H9 (cell line): ENCODE measurements around the gene F2. TPM values are rescaled to one million over a fixed set of nuclear protein-coding genes. Genes with fewer than 3 reads are reported as not detected.

Experiments used
- DNase-seq: peaks from one replicate; pipeline ENCODE4 v3.0.0-alpha.2; 2017
- H2AFZ ChIP-seq: one replicate; pipeline ENCODE4 v1.6.1; 2013; ENCODE audit warnings: mild to moderate bottlenecking, low read length, control low read depth, moderate library complexity
- H2AK5ac ChIP-seq: 2 replicates; pipeline ENCODE4 v1.6.1; 2013; ENCODE audit warnings: low read length, control low read depth, mixed read lengths; ENCODE audit not compliant: insufficient read length
- H2BK120ac ChIP-seq: one replicate; pipeline ENCODE4 v1.6.1; 2013; ENCODE audit warnings: low read depth, mild to moderate bottlenecking, low read length, control low read depth, inconsistent platforms; ENCODE audit not compliant: poor library complexity, severe bottlenecking
- H2BK12ac ChIP-seq: 2 replicates; pipeline ENCODE4 v1.6.1; 2013; ENCODE audit warnings: low read length, control low read depth, mixed read lengths, low read depth; ENCODE audit not compliant: insufficient read length
- H2BK15ac ChIP-seq: 2 replicates; pipeline ENCODE4 v1.6.1; 2013; ENCODE audit warnings: low read depth, low read length, control low read depth
- H2BK20ac ChIP-seq: one replicate; pipeline ENCODE4 v1.6.1; 2013; ENCODE audit warnings: low read depth, mild to moderate bottlenecking, low read length, control low read depth, inconsistent platforms; ENCODE audit not compliant: poor library complexity, severe bottlenecking
- H2BK5ac ChIP-seq: 2 replicates; pipeline ENCODE4 v1.6.1; 2013; ENCODE audit warnings: low read length, control low read depth, mixed read lengths; ENCODE audit not compliant: insufficient read length
- H3K14ac ChIP-seq: 2 replicates; pipeline ENCODE4 v1.6.1; 2013; ENCODE audit warnings: low read length, control low read depth; ENCODE audit not compliant: insufficient read depth
- H3K18ac ChIP-seq: 2 replicates; pipeline ENCODE4 v1.6.1; 2013; ENCODE audit warnings: low read depth, mild to moderate bottlenecking, mixed read lengths, low read length, control low read depth; ENCODE audit not compliant: insufficient read length
- H3K23ac ChIP-seq: 2 replicates; pipeline ENCODE4 v1.6.1; 2013; ENCODE audit warnings: low read length, control low read depth, mixed read lengths, low read depth; ENCODE audit not compliant: insufficient read length
- H3K23me2 ChIP-seq: 2 replicates; pipeline ENCODE4 v1.6.1; 2013; ENCODE audit warnings: low read depth, mild to moderate bottlenecking, mixed read lengths, low read length, control low read depth; ENCODE audit not compliant: insufficient read length, poor library complexity, severe bottlenecking
- H3K27ac ChIP-seq: 2 replicates; pipeline ENCODE4 v1.5.1; 2013; ENCODE audit warnings: low read length, control low read depth, mixed read lengths, low read depth; ENCODE audit not compliant: insufficient read length
- H3K27me3 ChIP-seq: 2 replicates; pipeline ENCODE4 v1.6.1; 2013; ENCODE audit warnings: low read length, control low read depth, inconsistent platforms; ENCODE audit not compliant: insufficient read depth
- H3K4ac ChIP-seq: 2 replicates; pipeline ENCODE4 v1.6.1; 2013; ENCODE audit warnings: low read depth, mild to moderate bottlenecking, control low read depth, inconsistent platforms, low read length, moderate library complexity
- H3K4me1 ChIP-seq: 2 replicates; pipeline ENCODE4 v1.6.1; 2013; ENCODE audit warnings: low read length, control low read depth, inconsistent platforms; ENCODE audit not compliant: insufficient read depth
- H3K4me2 ChIP-seq: 2 replicates; pipeline ENCODE4 v1.6.1; 2013; ENCODE audit warnings: low read length, control low read depth, mixed read lengths; ENCODE audit not compliant: insufficient read length, insufficient read depth
- H3K56ac ChIP-seq: 2 replicates; pipeline ENCODE4 v1.6.1; 2013; ENCODE audit warnings: low read depth, mild to moderate bottlenecking, mixed read lengths, low read length, control low read depth; ENCODE audit not compliant: insufficient read length
- H3K79me1 ChIP-seq: 2 replicates; pipeline ENCODE4 v1.6.1; 2013; ENCODE audit warnings: low read depth, mild to moderate bottlenecking, moderate library complexity, low read length, control low read depth, inconsistent platforms; ENCODE audit not compliant: insufficient read depth, poor library complexity, severe bottlenecking
- H3K79me2 ChIP-seq: 2 replicates; pipeline ENCODE4 v1.6.1; 2013; ENCODE audit warnings: low read length, control low read depth, inconsistent platforms; ENCODE audit not compliant: insufficient read depth
- H3K9ac ChIP-seq: 2 replicates; pipeline ENCODE4 v1.6.1; 2013; ENCODE audit warnings: low read length, control low read depth, mixed read lengths; ENCODE audit not compliant: insufficient read length; ENCODE audit errors: extremely low read depth
- H3K9me3 ChIP-seq: one replicate; pipeline ENCODE4 v1.6.1; 2013; ENCODE audit warnings: low read depth, low read length, inconsistent platforms; ENCODE audit not compliant: control insufficient read depth
- H3T11ph ChIP-seq: one replicate; pipeline ENCODE4 v1.6.1; 2013; ENCODE audit warnings: mild to moderate bottlenecking, low read length, control low read depth, inconsistent platforms
- H4K20me1 ChIP-seq: one replicate; pipeline ENCODE4 v1.6.1; 2013; ENCODE audit not compliant: control insufficient read depth, insufficient read length, insufficient read depth
- H4K5ac ChIP-seq: 2 replicates; pipeline ENCODE4 v1.6.1; 2013; ENCODE audit warnings: low read depth, mild to moderate bottlenecking, mixed read lengths, low read length, control low read depth; ENCODE audit not compliant: insufficient read length
- H4K8ac ChIP-seq: replicated peaks from 2 replicates; pipeline ENCODE4 v1.6.1; 2013; ENCODE audit warnings: low read length, control low read depth, mixed read lengths, low read depth; ENCODE audit not compliant: insufficient read length
- H4K91ac ChIP-seq: 2 replicates; pipeline ENCODE4 v1.6.1; 2013; ENCODE audit warnings: low read depth, mild to moderate bottlenecking, moderate library complexity, mixed read lengths, low read length, control low read depth; ENCODE audit not compliant: insufficient read length
- H3K27ac Mint-ChIP-seq, 3 experiments: 2 replicates in 2 of 3; 3 replicates in 1 of 3; pipeline ENCODE4 v1.8.0; 2020 to 2021; ENCODE audit warnings: mixed read lengths in 3 of 3, mild to moderate bottlenecking in 1 of 3, moderate library complexity in 1 of 3
- H3K27me3 Mint-ChIP-seq: 2 replicates; pipeline ENCODE4 v1.8.0; 2021; ENCODE audit warnings: low read depth, mild to moderate bottlenecking, moderate library complexity, mixed read lengths
- H3K36me3 Mint-ChIP-seq, 3 experiments: 2 replicates in 2 of 3; 3 replicates in 1 of 3; pipeline ENCODE4 v1.8.0; 2020 to 2021; ENCODE audit warnings: low read depth in 3 of 3, mixed read lengths in 3 of 3; ENCODE audit not compliant: insufficient read depth in 1 of 3
- H3K4me1 Mint-ChIP-seq, 2 experiments: 2 replicates each; pipeline ENCODE4 v1.8.0; 2020; ENCODE audit warnings: mixed read lengths in 2 of 2
- H3K4me3 Mint-ChIP-seq, 2 experiments: 2 replicates in 1 of 2; 3 replicates in 1 of 2; pipeline ENCODE4 v1.8.0; 2020 to 2021; ENCODE audit warnings: mild to moderate bottlenecking in 2 of 2, mixed read lengths in 2 of 2, moderate library complexity in 1 of 2
- H3K9me3 Mint-ChIP-seq, 2 experiments: 2 replicates in 1 of 2; 3 replicates in 1 of 2; pipeline ENCODE4 v1.8.0; 2020; ENCODE audit warnings: mild to moderate bottlenecking in 2 of 2, mixed read lengths in 2 of 2, moderate library complexity in 1 of 2
- WGBS: extraction: QIAGEN DNeasy Blood & Tissue Kit; methylation state at CpG from one replicate; pipeline ENCODE4 v1.1.7; 2013; ENCODE audit warnings: missing lambda C conversion rate, low lambda C conversion rate, mixed read lengths; ENCODE audit not compliant: insufficient read length; ENCODE audit errors: extremely low coverage; 5-methylcytosine and 5-hydroxymethylcytosine counted together
- total RNA-seq: library from RNA; stranded (reverse); gene quantifications from 2 replicates; pipeline ENCODE4 v1.2.1, GENCODE V29; 2021
- TF ChIP-seq, protein P1 (sequence below): fragments of 200-600 bp; sonication (generic); conservative IDR thresholded peaks from 3 replicates; pipeline ENCODE4 v1.8.0; 2021; ENCODE audit warnings: antibody characterized with exemption, mild to moderate bottlenecking

F2 gene
- total RNA-seq, 1 experiment from 2014 or later: not detected

DNA sequence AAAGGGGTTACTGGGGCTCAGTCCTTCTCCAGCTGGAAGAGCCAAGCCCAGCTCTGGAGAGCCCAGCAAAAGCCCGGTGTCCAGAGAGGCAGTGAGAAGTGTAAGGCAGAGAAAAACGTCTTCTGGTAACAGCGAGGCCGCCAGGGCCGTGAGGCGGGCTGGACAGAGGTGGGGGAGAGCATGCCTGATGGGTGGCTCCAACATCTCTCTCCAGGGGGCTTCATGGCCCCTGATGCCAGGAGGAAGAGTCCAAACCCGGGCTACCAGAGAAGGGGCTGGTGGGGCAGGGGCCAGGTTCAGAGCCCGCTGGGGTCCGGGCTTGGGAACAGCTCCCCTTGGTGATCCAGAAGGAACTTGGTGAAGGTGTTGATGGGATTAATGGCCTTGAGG is 40.3 kb upstream of the F2 start:
- Histone ChIP-seq H4K91ac (no peak overlapping the region), H3K4me2 (no peak overlapping the region), H2BK5ac (no peak overlapping the region), H4K20me1 (no peaks in the 10 kb centered on the region), H2AFZ (no peak overlapping the region), H3K4me1 (no peaks in the 10 kb centered on the region), H4K8ac (no peak overlapping the region), H3K27me3 (no peaks in the 10 kb centered on the region), H3K9ac (no peak overlapping the region), H3K9me3 (no peaks in the 10 kb centered on the region), H3K14ac (no peak overlapping the region), H3K23me2 (no peaks in the 10 kb centered on the region), H2AK5ac (no peak overlapping the region), H4K5ac (no peak overlapping the region), H2BK12ac (no peak overlapping the region), H3K27ac (no peak overlapping the region), H3K4ac (no peak overlapping the region), H3K23ac (no peak overlapping the region), H3T11ph (no peak overlapping the region), H2BK20ac (no peak overlapping the region), H3K56ac (no peak overlapping the region), H3K79me2 (no peaks in the 10 kb centered on the region), H3K79me1 (no peaks in the 10 kb centered on the region), H3K18ac (no peak overlapping the region), H2BK120ac (no peak overlapping the region), H2BK15ac (no peak overlapping the region)
- peaks cover 0 to 15% (median 9%) of the 10 kb centered on the region in 3 experiments; a peak in 4 of 7 replicates for H3K36me3 Mint-ChIP-seq
- no peaks in the 10 kb centered on the region; the same call in 1 of the 2 replicates for H3K27me3 Mint-ChIP-seq
- peaks cover 14 to 16% of the 10 kb centered on the region in 2 experiments for H3K4me1 Mint-ChIP-seq
- TF ChIP-seq, protein P1, sequence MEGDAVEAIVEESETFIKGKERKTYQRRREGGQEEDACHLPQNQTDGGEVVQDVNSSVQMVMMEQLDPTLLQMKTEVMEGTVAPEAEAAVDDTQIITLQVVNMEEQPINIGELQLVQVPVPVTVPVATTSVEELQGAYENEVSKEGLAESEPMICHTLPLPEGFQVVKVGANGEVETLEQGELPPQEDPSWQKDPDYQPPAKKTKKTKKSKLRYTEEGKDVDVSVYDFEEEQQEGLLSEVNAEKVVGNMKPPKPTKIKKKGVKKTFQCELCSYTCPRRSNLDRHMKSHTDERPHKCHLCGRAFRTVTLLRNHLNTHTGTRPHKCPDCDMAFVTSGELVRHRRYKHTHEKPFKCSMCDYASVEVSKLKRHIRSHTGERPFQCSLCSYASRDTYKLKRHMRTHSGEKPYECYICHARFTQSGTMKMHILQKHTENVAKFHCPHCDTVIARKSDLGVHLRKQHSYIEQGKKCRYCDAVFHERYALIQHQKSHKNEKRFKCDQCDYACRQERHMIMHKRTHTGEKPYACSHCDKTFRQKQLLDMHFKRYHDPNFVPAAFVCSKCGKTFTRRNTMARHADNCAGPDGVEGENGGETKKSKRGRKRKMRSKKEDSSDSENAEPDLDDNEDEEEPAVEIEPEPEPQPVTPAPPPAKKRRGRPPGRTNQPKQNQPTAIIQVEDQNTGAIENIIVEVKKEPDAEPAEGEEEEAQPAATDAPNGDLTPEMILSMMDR: no peak
- DNase-seq: no peak
- no peaks in the 10 kb centered on the region for H3K9me3 Mint-ChIP-seq
- no peak overlapping the region for H3K4me3 Mint-ChIP-seq
- no CpG with 5 or more reads among the region's 9 CpGs for WGBS
- no peak overlapping the region; a peak in 1 of 7 replicates for H3K27ac Mint-ChIP-seq
